K562 (cell line): ENCODE data around the gene COL26A1. TPM values are rescaled to one million over a fixed set of nuclear protein-coding genes. Genes with fewer than 3 reads are reported as not detected.

Source experiments
- ATAC-seq: fragments of 200-7000 bp; cut with Tn5 transposase; 3 replicates; pipeline ENCODE4 v1.9.1; 2020; ENCODE audit warnings: moderate library complexity
- BruUV-seq: library from RNA; stranded (reverse); fragments of 400-500 nt; replicated peaks from 2 replicates; lab custom pipeline; 2021; lab: Mats Ljungman, UMichigan
- CTCF ChIA-PET: fragments of 300-600 bp; formaldehyde crosslinking; extraction: SDS; loops from one replicate; lab custom pipeline; 2021; ENCODE audit warnings: low intra/inter-chr PET ratio; lab: Yijun Ruan, JAX
- POLR2A ChIA-PET: fragments of 300-600, 350-650 bp; sonication (Branson Sonifier 250); formaldehyde crosslinking; extraction: SDS; loops from one replicate; lab custom pipeline; 2021; ENCODE audit warnings: antibody characterized with exemption, inconsistent platforms; lab: Yijun Ruan, JAX
- DNase-seq, 4 experiments: peaks; one replicate each; pipeline versions ENCODE4 v3.0.0 to v3.0.0-alpha.2; 2011 to 2018; ENCODE audit warnings: low spot score in 3 of 4, mixed read lengths in 3 of 4; ENCODE audit errors: extremely low read depth in 1 of 4
- FAIRE-seq: peaks from 2 replicates; lab custom pipeline; 2011; peaks lifted over from hg19 to GRCh38; lab: Jason Lieb, UNC
- H2AFZ ChIP-seq: 2 replicates; pipeline ENCODE4 v1.6.0; 2011; ENCODE audit warnings: low read depth, low read length, control low read depth, inconsistent platforms
- H3K27ac ChIP-seq: fragments of 200-600 bp; 3 replicates; pipeline ENCODE4 v1.8.0; 2011; ENCODE audit warnings: low read depth, mild to moderate bottlenecking, control low read depth, inconsistent platforms, low read length, moderate library complexity, mixed read lengths; ENCODE audit errors: extremely low read depth
- H3K27me3 ChIP-seq, 2 experiments: fragments of 300-600 bp in 1 of 2; 2 replicates in 1 of 2; 3 replicates in 1 of 2; pipeline versions ENCODE4 v1.6.0 to v1.8.0; 2011; ENCODE audit warnings: inconsistent platforms in 2 of 2, low read length in 2 of 2, mild to moderate bottlenecking in 1 of 2, mixed read lengths in 1 of 2, moderate library complexity in 1 of 2; ENCODE audit not compliant: control insufficient read depth in 2 of 2, insufficient read depth in 2 of 2
- H3K36me3 ChIP-seq: fragments of 300-600 bp; 3 replicates; pipeline ENCODE4 v1.8.0; 2011; ENCODE audit warnings: mild to moderate bottlenecking, low read length, inconsistent platforms; ENCODE audit not compliant: control insufficient read depth, insufficient read depth
- H3K4me1 ChIP-seq, 2 experiments: fragments of 200-600 bp in 1 of 2; replicated peaks in 1 of 2; 2 replicates in 1 of 2; 3 replicates in 1 of 2; pipeline versions ENCODE4 v1.5.1 to v1.8.0; 2011; ENCODE audit warnings: inconsistent platforms in 2 of 2, low read length in 2 of 2, mild to moderate bottlenecking in 1 of 2, mixed read lengths in 1 of 2, moderate library complexity in 1 of 2; ENCODE audit not compliant: control insufficient read depth in 2 of 2, insufficient read depth in 2 of 2
- H3K4me2 ChIP-seq: 2 replicates; pipeline ENCODE4 v1.6.1; 2011; ENCODE audit warnings: low read length, control low read depth, inconsistent platforms, mixed read lengths; ENCODE audit not compliant: insufficient read depth
- H3K4me3 ChIP-seq: fragments of 200-600 bp; sonication (generic), shearing (Covaris generic); 2 replicates; pipeline ENCODE4 v1.5.1; 2016; ENCODE audit warnings: control low read depth, inconsistent platforms
- H3K79me2 ChIP-seq: fragments of 200-600 bp; 3 replicates; pipeline ENCODE4 v1.8.0; 2011; ENCODE audit warnings: low read length, inconsistent platforms; ENCODE audit not compliant: control insufficient read depth, insufficient read depth
- H3K9ac ChIP-seq, 2 experiments: 2 replicates each; pipeline versions ENCODE4 v1.6.0 to v1.6.1; 2011; ENCODE audit warnings: low read depth in 2 of 2, low read length in 2 of 2, control low read depth in 1 of 2, inconsistent platforms in 1 of 2, mild to moderate bottlenecking in 1 of 2, mixed read lengths in 1 of 2; ENCODE audit not compliant: insufficient read depth in 1 of 2
- H3K9me1 ChIP-seq: one replicate; pipeline ENCODE4 v1.6.0; 2011; ENCODE audit warnings: inconsistent platforms, mild to moderate bottlenecking, low read length, moderate library complexity; ENCODE audit not compliant: control insufficient read depth, insufficient read depth
- H3K9me3 ChIP-seq: replicated peaks from 2 replicates; pipeline ENCODE4 v1.5.1; 2011; ENCODE audit warnings: low read depth, low read length, inconsistent platforms; ENCODE audit not compliant: control insufficient read depth, insufficient read depth
- H4K20me1 ChIP-seq: replicated peaks from 2 replicates; pipeline ENCODE4 v1.6.1; 2011; ENCODE audit warnings: low read length, inconsistent platforms, mixed read lengths; ENCODE audit not compliant: control insufficient read depth, insufficient read depth
- CEBPB ChIP-seq: fragments of 450-650 bp; IDR thresholded peaks from 2 replicates; pipeline ENCODE4 v1.6.1; 2016; ENCODE audit warnings: missing genetic modification characterization, missing compliant biosample characterization
- CEBPG ChIP-seq, 3 experiments: fragments of 200-800 bp in 1 of 3; sonication (Bioruptor generic) in 1 of 3; sonication (generic) in 1 of 3; formaldehyde crosslinking in 1 of 3; IDR thresholded peaks in 2 of 3; conservative IDR thresholded peaks in 1 of 3; 2 replicates each; pipeline versions ENCODE4 v1.6.1 to v1.8.0; 2016 to 2022; ENCODE audit warnings: missing compliant biosample characterization in 2 of 3, missing genetic modification characterization in 2 of 3, mild to moderate bottlenecking in 1 of 3, missing genetic modification reagents in 1 of 3
- DPF2 ChIP-seq: fragments of 450-650 bp; IDR thresholded peaks from 2 replicates; pipeline ENCODE4 v1.6.1; 2016
- EZH2 ChIP-seq: IDR thresholded peaks from 2 replicates; pipeline ENCODE4 v1.6.1; 2012; ENCODE audit warnings: low read depth, mild to moderate bottlenecking, inconsistent platforms, low read length, borderline replicate concordance
- IRF2 ChIP-seq: sonication (generic); formaldehyde crosslinking; IDR thresholded peaks from 2 replicates; pipeline ENCODE4 v1.8.1; 2022; ENCODE audit warnings: mild to moderate bottlenecking, missing genetic modification reagents
- KAT8 ChIP-seq: fragments of 450-650 bp; IDR thresholded peaks from 2 replicates; pipeline ENCODE4 v1.6.1; 2016; ENCODE audit warnings: low read depth, mild to moderate bottlenecking
- MXI1 ChIP-seq: IDR thresholded peaks from 2 replicates; pipeline ENCODE4 v1.6.1; 2011; ENCODE audit warnings: low read depth, mild to moderate bottlenecking, improper control_type of control experiment, low read length
- RBM17 ChIP-seq: fragments of 200-400 bp; formaldehyde crosslinking; IDR thresholded peaks from 2 replicates; pipeline ENCODE4 v1.6.1; 2017; ENCODE audit warnings: low read depth, mild to moderate bottlenecking, low read length, borderline replicate concordance
- SIN3A ChIP-seq, 2 experiments: fragments of 150-350 bp in 1 of 2; IDR thresholded peaks; 2 replicates each; pipeline ENCODE4 v1.6.1; 2011 to 2016; ENCODE audit warnings: borderline replicate concordance in 2 of 2, low read depth in 2 of 2, low read length in 2 of 2, mild to moderate bottlenecking in 2 of 2, moderate library complexity in 2 of 2; ENCODE audit not compliant: control insufficient read depth in 1 of 2
- TRIM28 ChIP-seq: fragments of 450-650 bp; IDR thresholded peaks from 2 replicates; pipeline ENCODE4 v1.6.1; 2017
- ZNF133 ChIP-seq: fragments of 250-450 bp; sonication (Bioruptor Pico); IDR thresholded peaks from 2 replicates; pipeline ENCODE4 v1.4.0; 2020; ENCODE audit warnings: mild to moderate bottlenecking
- ZNF224 ChIP-seq: sonication (generic); formaldehyde crosslinking; IDR thresholded peaks from 2 replicates; pipeline ENCODE4 v1.8.0; 2022; ENCODE audit warnings: mild to moderate bottlenecking, missing genetic modification reagents
- ZNF24 ChIP-seq: fragments of 450-650 bp; IDR thresholded peaks from 2 replicates; pipeline ENCODE4 v1.6.1; 2016
- WGBS: fragments of 100-300 bp; shearing (Covaris generic); methylation state at CpG from one replicate; pipeline ENCODE4 v1.1.6; 2016; ENCODE audit warnings: low coverage, mixed read lengths; ENCODE audit not compliant: insufficient coverage; ENCODE audit errors: missing lambda C conversion rate; 5-methylcytosine and 5-hydroxymethylcytosine counted together
- in situ Hi-C: fragments of 300-500 bp; cut with MboI; formaldehyde crosslinking; loops from 4 replicates; pipeline ENCODE4 v1.15.0; 2018; ENCODE audit warnings: inconsistent platforms, mixed read lengths
- intact Hi-C: fragments of 100-400 bp; cut with micrococcal nuclease; formaldehyde crosslinking; loops from 2 replicates; pipeline ENCODE4 v1.14.2; 2022
- polyA plus RNA-seq, 8 experiments: library from polyadenylated mRNA; depleted of rRNA in 4 of 8; stranded (reverse) in 5 of 8; unstranded in 3 of 8; fragments of >200 nt; fragmentation: Nextera tagmentation in 2 of 8; fragmentation: Illumina TruSeq in 1 of 8; extraction: Ambion mirVana in 2 of 8; extraction: Trizol in 1 of 8; gene quantifications; 2 replicates each; pipeline versions ENCODE4 v1.2.1 to v1.2.3, GENCODE V29; 2011 to 2014; ENCODE audit warnings: inconsistent platforms in 1 of 8, missing spikeins in 1 of 8
- total RNA-seq, 7 experiments: library from RNA; depleted of rRNA in 6 of 7; stranded (reverse); fragments of >200 nt in 6 of 7; fragmentation: Illumina TruSeq in 2 of 7; extraction: Trizol in 2 of 7; gene quantifications; 2 replicates each; pipeline versions ENCODE4 v1.2.1 to v1.2.3, GENCODE V29; 2011 to 2021; ENCODE audit warnings: low replicate concordance in 1 of 7

COL26A1 gene
- total and polyA plus RNA-seq, 9 of the 15 experiments (the other 6 are each of a cell fraction or from before 2014, with no cell fraction given) = 0.04 to 0.39 (median 0.07) TPM; not detected in 5

- H3K36me3 ChIP-seq = no peaks in the 10 kb centered on the region
- no peaks in the 10 kb centered on the region for H3K9me1 ChIP-seq
- 0% methylated on average over 1 of the region's 1 CpG for WGBS
- BruUV-seq = no TSS peak
- no peak for FAIRE-seq
- H4K20me1 ChIP-seq = no peaks in the 10 kb centered on the region
- H2AFZ ChIP-seq = no peak overlapping the region
- no peak overlapping the region for H3K27ac ChIP-seq
- no peak for ATAC-seq
- H3K79me2 ChIP-seq = no peaks in the 10 kb centered on the region
- no peak for DNase-seq
- in situ Hi-C loops = no loop called here
- TF ChIP-seq KAT8 (no peak), EZH2 (no peak), TRIM28 (no peak), ZNF133 (CRISPR knock-in tag) (no peak), IRF2 (CRISPR knock-in tag) (no peak), MXI1 (no peak), ZNF224 (no peak), SIN3A (IDR thresholded peaks at IDR 0.05; ENCODE audit: borderline replicate concordance in 2 of 2, control insufficient read depth in 1 of 2, low read depth in 2 of 2, low read length in 2 of 2) (no peak), RBM17 (no peak), CEBPG (CRISPR knock-in tag; IDR thresholded peaks at IDR 0.05) (no peak), CEBPG (tag; conservative IDR thresholded peaks at IDR 0.05 in 1 of 2, IDR thresholded peaks at IDR 0.05 in 1 of 2) (peak in 1 of 2 experiments; percentile 24; a peak in 1 of 4 replicates), ZNF24 (no peak), CEBPB (peak; percentile 79), DPF2 (no peak)
- no peaks in the 10 kb centered on the region for H3K9me3 ChIP-seq
- ChIA-PET POLR2A (interaction anchor here (0.6 kb wide), 2 partner anchors 12 to 25 kb away, joined by 3 read pairs; no protein-coding TSS in a partner anchor), CTCF (no interaction called here)
- peaks cover 0 to 7% of the 10 kb centered on the region in 2 experiments; a peak in 1 of 5 replicates for H3K4me1 ChIP-seq
- intact Hi-C loops = no loop called here
- no peak overlapping the region for H3K4me2 ChIP-seq
- H3K9ac ChIP-seq = no peak overlapping the region
- H3K27me3 ChIP-seq = peaks cover 2 to 60% of the 10 kb centered on the region in 2 experiments; a peak in 3 of 5 replicates
- H3K4me3 ChIP-seq = no peak overlapping the region
These were observed 234.2 kb downstream of the COL26A1 start for GRCh38 chr7:101596898-101597297.
